ENCODE results near the gene PGAP3.
"Not testable (repeated sequence)": the region's sequence is repeated elsewhere in the genome, so short reads cannot be mapped to it uniquely, and the experiment has no call there.

The PGAP3 gene

DNA sequence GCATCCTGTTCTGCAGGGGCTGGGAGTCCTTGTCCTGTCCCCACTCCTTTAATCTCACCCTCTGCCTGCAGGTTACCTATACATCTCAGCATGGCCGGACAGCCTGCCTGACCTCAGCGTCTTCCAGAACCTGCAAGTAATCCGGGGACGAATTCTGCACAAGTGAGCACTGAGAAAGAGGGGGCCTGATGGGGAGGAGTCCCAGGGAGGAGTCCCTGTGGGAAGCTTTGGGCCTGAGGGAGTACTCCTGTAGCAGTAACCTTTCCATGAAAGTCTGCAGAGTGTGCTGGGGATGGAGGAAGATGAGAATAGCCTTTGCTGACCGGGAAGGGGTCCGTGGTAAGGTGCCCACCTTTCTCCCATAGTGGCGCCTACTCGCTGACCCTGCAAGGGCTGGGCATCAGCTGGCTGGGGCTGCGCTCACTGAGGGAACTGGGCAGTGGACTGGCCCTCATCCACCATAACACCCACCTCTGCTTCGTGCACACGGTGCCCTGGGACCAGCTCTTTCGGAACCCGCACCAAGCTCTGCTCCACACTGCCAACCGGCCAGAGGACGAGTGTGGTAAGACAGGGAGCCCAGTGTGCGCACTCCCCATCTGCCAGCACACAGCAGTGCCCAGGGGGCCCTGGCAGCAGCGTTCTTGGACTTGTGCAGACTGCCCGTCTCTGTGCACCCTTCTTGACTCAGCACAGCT, 27.7 kb upstream of the PGAP3 start:
- DNase-seq (ENCODE audit: low spot score), result no peak

DNA sequence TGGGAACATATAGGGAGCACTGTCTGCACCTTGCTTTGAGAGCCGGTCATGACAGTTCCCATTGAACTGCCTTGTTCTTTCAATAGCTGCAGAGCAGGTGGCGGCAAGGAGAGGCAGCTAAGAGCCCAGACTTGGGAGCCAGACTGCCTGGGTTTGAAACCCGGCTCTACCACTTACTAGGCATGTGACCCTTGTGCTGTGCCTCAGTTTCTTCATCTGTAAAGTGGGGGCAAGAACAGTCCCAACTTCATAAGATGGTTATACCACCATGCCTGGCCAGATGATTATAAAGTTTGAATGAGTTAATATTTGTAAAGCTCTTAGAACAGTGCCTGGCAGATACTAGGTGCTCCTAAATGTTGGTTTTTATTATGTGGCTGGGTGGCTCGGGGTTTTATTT, 26.4 kb upstream of the PGAP3 start:
- no peak for DNase-seq (ENCODE audit: low spot score)

DNA sequence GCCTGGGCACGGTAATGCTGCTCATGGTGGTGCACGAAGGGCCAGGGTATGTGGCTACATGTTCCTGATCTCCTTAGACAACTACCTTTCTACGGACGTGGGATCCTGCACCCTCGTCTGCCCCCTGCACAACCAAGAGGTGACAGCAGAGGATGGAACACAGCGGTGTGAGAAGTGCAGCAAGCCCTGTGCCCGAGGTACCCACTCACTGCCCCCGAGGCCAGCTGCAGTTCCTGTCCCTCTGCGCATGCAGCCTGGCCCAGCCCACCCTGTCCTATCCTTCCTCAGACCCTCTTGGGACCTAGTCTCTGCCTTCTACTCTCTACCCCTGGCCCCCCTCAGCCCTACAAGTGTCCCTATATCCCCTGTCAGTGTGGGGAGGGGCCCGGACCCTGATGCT, 24.0 kb upstream of the PGAP3 start:
- DNase-seq (ENCODE audit: low spot score), result no peak

DNA sequence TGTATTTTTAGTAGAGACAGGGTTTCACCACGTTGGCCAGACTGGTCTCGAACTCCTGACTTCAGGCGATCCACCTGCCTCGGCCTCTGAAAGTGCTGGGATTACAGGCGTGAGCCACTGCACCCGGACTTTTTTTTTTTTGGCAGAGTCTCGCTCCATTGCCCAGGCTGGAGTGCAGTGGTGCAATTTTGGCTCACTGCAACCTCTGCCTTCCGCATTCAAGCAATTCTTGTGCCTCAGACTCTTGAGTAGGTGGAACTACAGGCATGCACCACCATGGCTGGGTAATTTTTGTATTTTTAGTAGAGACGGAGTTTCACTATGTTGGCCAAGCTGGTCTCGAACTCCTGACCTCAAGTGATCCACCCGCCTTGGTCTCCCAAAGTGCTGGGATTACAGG, 23.2 kb upstream of the PGAP3 start:
- not testable (repeated sequence) for DNase-seq (ENCODE audit: low spot score)

DNA sequence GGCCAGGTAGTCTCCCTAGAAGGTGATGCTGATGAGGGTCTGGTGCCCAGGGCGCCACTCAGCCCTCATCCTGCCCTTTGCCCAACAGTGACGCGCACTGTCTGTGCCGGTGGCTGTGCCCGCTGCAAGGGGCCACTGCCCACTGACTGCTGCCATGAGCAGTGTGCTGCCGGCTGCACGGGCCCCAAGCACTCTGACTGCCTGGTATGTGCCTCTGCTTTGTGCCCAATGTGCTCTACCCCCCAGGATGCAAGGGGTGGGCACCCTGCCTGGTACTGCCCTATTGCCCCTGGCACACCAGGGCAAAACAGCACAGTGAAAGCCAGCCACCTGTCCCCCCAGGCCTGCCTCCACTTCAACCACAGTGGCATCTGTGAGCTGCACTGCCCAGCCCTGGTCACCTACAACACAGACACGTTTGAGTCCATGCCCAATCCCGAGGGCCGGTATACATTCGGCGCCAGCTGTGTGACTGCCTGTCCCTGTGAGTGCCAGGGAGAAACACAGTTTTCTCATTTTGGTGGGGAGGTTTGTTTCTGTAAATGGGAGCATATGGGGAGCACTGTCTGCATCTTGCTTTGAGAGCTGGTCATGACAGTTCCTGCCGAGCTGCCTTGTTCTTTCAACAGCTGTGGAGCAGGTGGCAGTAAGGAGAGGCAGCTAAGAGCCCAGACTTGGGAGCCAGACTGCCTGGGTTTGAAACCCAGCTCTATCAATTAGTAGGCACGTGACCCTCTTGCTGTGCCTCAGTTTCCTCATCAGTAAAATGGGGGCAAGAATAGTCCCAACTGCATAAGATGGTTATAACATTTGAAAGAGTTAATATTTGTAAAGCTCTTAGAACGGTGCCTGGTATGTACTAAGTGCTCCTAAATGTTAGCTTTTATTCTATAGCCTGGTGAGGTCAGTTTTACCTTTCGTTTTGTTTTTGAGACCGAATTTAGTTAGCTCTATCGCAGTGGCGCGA, 22.4 kb upstream of the PGAP3 start:
- DNase-seq (ENCODE audit: low spot score), result no peak

DNA sequence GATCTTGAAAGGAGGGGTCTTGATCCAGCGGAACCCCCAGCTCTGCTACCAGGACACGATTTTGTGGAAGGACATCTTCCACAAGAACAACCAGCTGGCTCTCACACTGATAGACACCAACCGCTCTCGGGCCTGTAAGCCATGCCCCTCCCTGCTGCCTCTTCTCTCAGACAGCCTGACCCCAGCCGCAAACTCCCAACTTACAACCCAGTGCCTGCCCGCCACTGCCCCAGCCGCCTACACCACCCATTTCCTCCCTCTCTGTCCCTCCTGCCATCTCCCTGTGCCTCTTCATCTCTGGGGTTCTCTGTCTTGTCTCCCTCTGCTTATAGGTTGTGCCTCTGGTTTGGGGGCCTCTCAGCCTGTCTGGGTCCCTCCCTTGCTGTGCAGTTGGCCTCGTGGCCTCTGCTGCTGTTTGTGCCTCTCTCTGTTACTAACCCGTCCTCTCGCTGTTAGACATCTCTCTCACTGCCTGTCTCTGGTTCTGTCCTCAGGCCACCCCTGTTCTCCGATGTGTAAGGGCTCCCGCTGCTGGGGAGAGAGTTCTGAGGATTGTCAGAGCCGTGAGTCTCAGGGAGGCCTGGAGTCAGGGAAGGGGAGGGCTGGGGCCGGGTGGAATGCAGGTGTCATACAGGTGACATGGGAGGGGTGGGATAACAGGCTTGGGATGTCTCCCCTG, 21.6 kb upstream of the PGAP3 start:
- DNase-seq (ENCODE audit: low spot score), result no peak

DNA sequence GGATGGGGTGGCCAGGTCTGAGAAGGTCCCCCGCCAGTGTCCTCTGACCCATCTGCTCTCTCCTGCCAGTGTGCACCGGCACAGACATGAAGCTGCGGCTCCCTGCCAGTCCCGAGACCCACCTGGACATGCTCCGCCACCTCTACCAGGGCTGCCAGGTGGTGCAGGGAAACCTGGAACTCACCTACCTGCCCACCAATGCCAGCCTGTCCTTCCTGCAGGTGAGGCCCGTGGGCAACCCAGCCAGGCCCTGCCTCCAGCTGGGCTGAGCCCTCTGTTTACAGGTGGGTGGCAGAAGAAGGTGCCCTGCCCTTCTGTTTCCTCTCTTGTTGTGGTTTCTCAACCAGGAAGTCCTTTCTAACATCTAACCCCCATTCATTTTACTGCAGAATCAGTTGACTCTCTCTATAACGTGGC, 19.1 kb upstream of the PGAP3 start:
- DNase-seq (ENCODE audit: low spot score), result peak; percentile 18

DNA sequence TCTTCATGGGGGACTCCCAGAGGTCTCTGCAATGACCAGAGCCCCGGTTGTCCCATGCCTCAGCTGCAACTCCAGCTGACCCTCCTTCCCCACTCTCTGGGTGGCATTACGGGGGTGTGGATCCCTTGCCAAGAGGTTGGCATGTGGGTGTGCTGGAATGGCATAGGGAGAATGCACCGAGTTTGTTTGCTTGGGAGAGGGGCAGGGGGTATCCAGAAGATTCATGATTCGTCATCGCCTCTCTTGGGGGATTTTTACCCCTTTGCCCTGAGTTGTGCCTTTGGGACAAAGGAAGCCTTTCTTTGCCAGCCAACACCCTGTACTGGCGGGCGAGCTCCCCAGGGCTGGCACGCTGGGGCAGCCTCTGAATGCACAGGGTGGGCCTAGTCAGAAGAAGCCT, 18.5 kb upstream of the PGAP3 start:
- DNase-seq (ENCODE audit: low spot score), result no peak

DNA sequence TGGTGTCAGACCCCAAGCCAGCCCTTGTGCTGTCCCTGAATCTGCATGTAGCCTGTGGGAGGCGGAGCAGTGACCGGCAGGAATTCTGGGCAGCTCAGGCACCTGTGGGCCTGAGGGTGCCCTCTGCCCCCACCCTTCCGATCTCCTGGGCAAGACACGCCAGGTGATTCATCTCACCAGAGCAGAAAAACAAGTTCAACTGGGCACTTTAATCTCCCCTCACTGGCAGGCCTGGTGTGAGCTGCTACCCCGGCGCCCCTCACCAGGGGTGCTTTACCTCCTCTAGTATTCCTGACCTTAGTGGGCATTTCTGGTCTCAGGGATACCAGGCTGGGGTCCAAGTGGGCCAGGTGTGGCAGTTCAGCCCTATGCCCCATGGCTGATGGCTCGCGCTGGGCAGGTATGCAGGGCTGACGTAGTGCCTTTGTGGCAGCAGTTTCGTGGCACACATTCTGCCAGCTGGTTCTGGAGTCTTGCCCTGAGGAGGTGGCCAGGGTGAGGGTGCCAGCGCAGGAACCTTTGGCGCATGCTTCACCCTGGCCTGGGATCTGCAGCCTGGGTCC, 18.0 kb upstream of the PGAP3 start:
- DNase-seq (ENCODE audit: low spot score), result no peak

DNA sequence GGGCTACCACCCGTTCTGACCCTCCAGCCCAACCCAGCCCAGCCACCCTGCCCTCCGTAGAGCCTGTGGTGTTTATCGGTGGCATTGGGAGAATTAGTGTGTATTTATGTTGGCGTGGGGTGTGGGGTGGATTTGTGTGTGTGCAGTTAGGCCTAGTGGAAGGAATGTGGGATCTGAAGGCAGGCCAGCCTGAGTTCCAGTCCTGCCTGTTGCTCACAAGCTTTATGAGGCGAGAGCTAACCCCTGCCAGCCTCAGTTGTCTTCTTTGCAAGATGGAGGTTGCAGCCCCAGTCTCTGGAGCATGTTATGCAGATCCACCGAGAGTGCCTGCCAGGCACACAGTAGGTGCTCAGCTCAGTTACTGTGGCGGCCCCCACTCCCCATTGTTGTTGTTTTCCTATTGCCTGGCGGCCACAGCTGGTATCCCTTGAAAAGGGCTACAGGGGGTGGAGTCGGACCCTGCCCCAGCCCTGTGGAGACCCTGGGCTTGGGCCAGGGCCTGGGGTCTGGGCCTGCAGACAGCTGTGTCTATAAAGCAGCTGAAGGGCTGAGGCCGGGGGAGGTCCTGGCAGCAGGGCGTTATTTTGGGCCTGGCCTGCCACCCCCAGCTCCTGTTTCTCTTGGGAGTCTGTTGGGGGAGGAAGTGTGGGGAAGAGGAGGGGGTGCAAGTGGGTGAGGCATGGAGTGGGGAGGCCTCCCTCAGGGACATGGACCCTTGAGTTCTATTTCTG, 17.1 kb upstream of the PGAP3 start:
- DNase-seq (ENCODE audit: low spot score), result no peak

DNA sequence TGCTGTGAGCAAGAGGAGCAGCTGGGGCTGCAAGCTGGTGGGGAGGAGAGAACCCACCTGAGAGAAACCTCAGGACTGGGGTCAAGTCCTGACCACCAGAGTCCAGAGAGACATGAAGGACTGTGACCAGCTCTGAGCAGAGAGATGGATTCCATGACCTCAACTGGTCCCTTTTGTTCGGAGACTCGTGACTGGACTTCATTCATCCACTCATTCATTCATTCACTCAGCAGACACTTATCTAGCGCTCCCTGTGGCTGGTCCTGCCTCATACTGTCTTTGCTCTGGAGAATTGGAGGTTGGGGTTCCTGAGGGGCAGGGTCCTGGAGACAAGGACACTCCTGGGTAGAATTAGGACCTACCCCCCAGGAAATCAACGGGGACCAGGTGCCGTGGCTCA, 16.1 kb upstream of the PGAP3 start:
- no peak for DNase-seq (ENCODE audit: low spot score)

DNA sequence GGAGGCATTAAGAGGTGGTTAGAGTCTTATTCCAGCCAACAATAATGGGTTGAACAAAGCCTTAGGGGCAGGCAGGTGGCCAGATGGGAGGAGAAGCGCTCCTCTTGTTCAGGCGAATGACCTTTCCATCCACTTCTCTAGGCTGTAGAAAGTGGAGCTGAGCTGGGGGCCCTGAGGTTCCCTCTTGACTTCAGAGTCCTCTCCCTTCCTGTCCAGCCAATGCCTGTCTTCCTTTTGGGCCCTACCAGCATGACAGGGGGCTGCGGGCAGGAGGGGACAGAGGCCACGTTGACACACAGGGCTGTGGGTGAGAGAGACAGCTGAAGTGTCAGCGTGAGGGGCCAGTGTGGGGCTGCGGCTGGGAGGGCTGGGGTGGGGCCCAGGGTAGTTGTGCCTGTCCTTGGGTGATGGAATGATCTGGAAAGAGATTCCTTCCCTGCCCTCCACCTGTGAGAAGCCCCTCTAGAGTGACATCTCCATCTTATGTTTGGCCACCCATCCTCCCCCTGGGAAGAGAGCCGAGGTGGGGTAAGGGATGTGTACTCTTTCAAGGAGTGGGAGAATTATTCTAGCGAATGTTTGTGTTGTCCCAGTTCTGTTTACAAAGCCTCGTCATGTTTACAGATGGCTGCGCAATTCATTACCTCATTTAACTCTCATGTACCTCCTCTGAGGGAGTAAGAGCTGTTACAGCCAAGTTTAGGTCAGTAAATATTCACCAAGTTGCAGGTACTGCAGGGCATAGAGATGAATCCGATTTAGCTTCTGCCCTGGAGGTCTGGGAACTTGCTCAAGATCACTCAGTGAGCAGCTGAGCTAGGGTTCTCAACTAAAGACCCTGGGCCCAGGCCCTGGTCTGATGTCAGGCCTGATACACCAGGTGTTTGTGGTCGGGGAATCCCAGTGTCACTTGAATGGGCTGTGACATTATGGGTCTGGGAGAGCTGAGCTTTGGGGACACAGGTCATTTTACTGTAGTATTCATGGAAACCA, 15.3 kb upstream of the PGAP3 start:
- no peak for DNase-seq (ENCODE audit: low spot score)

DNA sequence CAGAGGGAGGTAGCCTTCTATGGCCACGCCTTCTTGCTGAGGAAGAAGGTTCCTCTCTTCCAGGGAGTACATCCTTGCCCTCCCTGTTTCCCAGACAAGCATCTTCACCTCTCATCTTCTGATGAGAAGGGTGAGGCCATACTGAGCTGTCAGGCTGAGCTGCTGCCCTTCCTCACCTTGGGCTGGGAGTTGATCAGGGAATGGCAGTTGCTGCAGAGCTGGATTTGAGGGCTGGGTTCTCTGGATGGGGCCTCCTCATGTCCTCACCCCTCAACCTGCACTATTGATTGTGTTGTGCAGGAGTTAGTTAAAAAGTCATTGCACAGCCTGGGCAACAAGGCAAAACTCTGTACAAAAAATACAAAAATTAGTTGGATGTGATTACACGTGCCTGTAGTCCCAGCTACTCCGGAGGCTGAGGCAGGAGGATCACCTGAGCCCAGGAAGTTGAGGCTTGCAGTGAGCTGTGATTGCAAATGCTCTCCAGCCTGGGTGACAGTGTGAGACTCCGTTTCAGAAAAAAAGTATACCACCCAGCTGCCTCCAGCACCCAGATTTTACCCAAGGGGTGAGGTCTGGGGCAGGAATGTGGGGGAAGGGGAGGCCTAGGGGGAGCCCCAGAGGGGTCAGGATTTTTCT, 14.0 kb upstream of the PGAP3 start:
- DNase-seq (ENCODE audit: low spot score), result no peak

DNA sequence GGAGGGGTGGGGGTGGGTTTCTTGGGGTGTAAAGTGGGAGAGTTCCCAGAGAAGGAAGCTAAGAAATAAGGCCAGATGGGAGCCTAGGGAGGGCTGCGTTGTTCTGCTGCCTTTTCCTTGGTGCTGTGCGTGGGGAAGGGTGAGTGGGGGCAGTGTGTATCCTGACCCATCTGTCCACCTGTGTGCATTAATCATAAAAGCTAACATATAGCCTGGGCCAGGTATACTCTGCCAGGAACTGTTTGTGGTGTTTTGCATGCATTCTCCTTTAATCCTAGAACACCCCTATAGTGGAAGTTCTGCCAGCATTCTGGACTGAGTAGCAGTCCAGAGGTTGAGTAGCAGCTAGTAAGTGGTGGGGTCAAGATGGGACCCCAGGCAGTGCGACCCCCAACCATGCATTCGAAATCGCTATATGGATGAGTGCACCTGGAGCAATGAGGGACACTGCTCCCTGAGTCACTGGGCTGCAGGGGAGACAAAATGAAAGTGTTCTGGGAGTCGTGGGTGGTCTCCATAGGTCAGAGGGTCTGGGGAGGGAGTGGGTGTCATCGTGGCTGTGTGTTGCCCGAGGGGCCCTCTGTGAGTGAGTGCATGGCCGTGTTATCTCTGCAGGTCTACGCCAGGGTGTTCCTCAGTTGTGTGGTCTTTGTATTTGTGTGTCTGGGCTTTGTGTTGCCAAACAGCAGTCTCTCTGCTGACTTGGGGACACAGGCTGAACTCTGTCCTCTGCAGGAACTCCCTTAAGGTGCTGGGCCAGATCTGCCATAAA, 13.3 kb upstream of the PGAP3 start:
- DNase-seq (ENCODE audit: low spot score), result no peak

DNA sequence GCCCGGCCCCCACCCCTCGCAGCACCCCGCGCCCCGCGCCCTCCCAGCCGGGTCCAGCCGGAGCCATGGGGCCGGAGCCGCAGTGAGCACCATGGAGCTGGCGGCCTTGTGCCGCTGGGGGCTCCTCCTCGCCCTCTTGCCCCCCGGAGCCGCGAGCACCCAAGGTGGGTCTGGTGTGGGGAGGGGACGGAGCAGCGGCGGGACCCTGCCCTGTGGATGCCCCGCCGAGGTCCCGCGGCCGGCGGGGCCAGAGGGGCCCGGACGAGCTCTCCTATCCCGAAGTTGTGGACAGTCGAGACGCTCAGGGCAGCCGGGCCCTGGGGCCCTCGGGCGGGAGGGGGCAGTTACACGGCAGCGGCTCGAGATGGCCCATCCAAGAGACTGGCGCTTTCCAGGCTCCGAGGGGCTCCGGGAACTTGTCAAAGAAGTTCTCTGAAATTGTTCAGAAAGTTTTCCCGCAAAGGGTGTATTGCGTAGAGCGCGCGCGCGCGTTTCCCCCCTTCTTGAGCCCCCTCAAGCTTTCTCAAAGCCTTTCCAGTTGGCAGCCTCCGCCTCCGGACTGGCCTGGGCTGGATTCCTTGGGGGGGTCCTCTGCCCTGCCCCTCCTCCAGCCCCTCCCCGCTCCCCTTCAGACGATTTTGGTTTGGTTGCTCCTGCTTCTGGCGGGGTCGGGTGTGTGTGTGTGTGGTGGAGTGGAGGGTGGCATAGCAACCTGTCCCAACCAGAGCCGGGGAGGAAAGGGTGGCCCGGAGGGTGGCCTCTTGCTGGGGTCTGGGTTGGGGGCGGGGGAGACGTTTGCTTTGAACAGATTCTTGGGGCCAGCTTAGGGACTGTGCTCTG, 12.5 kb upstream of the PGAP3 start:
- no peak for DNase-seq (ENCODE audit: low spot score)

DNA sequence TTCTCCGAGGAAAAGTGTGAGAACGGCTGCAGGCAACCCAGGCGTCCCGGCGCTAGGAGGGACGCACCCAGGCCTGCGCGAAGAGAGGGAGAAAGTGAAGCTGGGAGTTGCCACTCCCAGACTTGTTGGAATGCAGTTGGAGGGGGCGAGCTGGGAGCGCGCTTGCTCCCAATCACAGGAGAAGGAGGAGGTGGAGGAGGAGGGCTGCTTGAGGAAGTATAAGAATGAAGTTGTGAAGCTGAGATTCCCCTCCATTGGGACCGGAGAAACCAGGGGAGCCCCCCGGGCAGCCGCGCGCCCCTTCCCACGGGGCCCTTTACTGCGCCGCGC, 11.9 kb upstream of the PGAP3 start, which contains the start of gene ERBB2:
ERBB2 (plus strand) TSS at position 247 of the 330 bp plus-strand sequence. CDS start 175 bp downstream, outside the sequence.
- DNase-seq (ENCODE audit: low spot score), result no peak

DNA sequence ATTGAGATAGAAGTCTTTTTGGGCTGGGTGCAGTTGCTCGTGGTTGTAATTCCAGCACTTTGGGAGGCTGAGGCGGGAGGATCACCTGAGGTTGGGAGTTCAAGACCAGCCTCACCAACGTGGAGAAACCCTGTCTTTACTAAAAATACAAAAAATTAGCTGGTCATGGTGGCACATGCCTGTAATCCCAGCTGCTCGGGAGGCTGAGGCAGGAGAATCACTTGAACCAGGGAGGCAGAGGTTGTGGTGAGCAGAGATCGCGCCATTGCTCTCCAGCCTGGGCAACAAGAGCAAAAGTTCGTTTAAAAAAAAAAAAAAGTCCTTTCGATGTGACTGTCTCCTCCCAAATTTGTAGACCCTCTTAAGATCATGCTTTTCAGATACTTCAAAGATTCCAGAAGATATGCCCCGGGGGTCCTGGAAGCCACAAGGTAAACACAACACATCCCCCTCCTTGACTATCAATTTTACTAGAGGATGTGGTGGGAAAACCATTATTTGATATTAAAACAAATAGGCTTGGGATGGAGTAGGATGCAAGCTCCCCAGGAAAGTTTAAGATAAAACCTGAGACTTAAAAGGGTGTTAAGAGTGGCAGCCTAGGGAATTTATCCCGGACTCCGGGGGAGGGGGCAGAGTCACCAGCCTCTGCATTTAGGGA, 11.4 kb upstream of the PGAP3 start:
- DNase-seq (ENCODE audit: low spot score), result not testable (repeated sequence)

DNA sequence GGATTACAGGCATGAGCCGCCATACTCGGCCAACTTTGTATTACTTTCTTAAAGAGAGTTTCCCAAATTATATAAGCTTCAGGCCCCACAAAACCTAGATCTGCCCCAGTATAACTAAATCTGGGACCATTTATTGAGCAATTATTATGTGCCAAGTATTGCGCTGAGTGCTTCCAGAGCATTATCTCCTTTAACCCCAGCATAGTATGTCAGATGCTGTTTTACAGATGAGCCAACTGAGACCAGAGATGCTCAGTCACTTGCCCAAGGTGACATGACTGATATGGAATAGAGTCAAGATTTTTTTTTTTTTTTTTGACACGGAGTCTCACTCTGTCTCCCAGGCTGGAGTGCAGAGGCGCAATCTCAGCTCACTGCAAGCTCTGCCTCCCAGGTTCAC, 10.1 kb upstream of the PGAP3 start:
- no peak for DNase-seq (ENCODE audit: low spot score)
